HG03196 (cell line): ENCODE results near the gene HEATR1.
"Not testable (repeated sequence)": the region's sequence is repeated elsewhere in the genome, so short reads cannot be mapped to it uniquely, and the experiment has no call there.

ENCODE experiments used
- ATAC-seq: cut with Tn5 transposase; IDR thresholded peaks from one replicate; pipeline ENCODE4 v1.9.1; 2021; ENCODE audit not compliant: unreplicated experiment

Gene HEATR1

GRCh38 chr1:236603991-236604904 lies at the start of gene HEATR1:
Gene HEATR1, minus strand, starts transcription at chr1:236604516. Its CDS starts 421 bp downstream, at chr1:236604095.
- ATAC-seq, result peak; percentile 98

GRCh38 chr1:236645016-236645680 lies 40.8 kb upstream of the HEATR1 start:
- no peak for ATAC-seq

GRCh38 chr1:236642763-236643162 lies 38.4 kb upstream of the HEATR1 start:
- no peak for ATAC-seq

GRCh38 chr1:236639686-236640085 lies 35.4 kb upstream of the HEATR1 start:
- ATAC-seq, result no peak

GRCh38 chr1:236638945-236639344 lies 34.6 kb upstream of the HEATR1 start:
- no peak for ATAC-seq

GRCh38 chr1:236636017-236636416 lies 31.7 kb upstream of the HEATR1 start:
- no peak for ATAC-seq

- ATAC-seq, result no peak
These were observed 23.6 kb upstream of the HEATR1 start for GRCh38 chr1:236627727-236628408.

GRCh38 chr1:236623371-236624166 lies 19.3 kb upstream of the HEATR1 start:
- ATAC-seq, result no peak

- no peak for ATAC-seq
These were observed 18.1 kb upstream of the HEATR1 start for GRCh38 chr1:236622407-236622806.

- ATAC-seq, result no peak
These were observed 15.1 kb upstream of the HEATR1 start for GRCh38 chr1:236619398-236619797.

GRCh38 chr1:236618507-236618906 lies 14.2 kb upstream of the HEATR1 start:
- ATAC-seq, result no peak

- no peak for ATAC-seq
These were observed 11.3 kb upstream of the HEATR1 start for GRCh38 chr1:236615399-236616148.

- no peak for ATAC-seq
These were observed 8.0 kb upstream of the HEATR1 start for GRCh38 chr1:236612349-236612748.

GRCh38 chr1:236608930-236609726 lies 4.8 kb upstream of the HEATR1 start:
- no peak for ATAC-seq

- ATAC-seq, result not testable (repeated sequence)
These were observed 3.3 kb upstream of the HEATR1 start for GRCh38 chr1:236607597-236607996.

- ATAC-seq, result no peak
These were observed 840 bp upstream of the HEATR1 start for GRCh38 chr1:236604905-236605806.

GRCh38 chr1:236602171-236602570 lies 2.1 kb downstream of the HEATR1 start:
- ATAC-seq, result no peak

GRCh38 chr1:236590553-236591150 lies 13.7 kb downstream of the HEATR1 start:
- ATAC-seq, result no peak
